ENCODE data around the gene MPPED1. TPM values are rescaled to one million over a fixed set of nuclear protein-coding genes. Genes with fewer than 3 reads are reported as not detected.

The MPPED1 gene
- total and polyA plus RNA-seq, 2 of the 13 experiments (the other 11 are each of a cell fraction or from before 2014, with no cell fraction given): 0.77 TPM; not detected in 1

DNA sequence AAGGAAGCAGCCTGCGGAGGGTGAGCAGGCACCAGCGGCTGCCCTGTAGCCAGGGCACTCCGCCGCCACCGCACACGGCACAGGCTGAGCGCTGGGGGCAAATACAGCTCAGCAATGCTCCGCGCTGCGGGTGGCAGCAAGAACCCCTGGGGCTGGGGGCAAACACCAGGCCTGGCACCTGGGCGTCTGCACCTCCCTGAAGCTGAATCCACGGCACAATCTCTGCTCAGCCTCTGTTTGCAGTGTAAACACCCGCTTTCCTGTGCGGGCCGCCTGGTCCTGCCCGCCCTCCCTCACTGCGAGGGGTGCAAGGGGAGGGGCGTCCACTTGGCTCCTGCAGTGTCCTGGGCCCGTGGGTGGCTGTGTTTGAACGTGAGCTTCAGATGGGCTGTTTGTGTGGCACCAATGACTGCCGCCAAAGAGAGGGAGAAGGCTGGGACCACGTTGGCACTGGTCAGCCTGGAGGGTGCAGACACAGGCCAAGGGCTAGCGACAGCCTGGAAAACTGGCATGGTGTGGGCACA, 14.8 kb upstream of the MPPED1 start (continued):
- TF ChIP-seq ISX (CRISPR knock-in tag; conservative IDR thresholded peaks at IDR 0.05) (no peak), CENPT (CRISPR knock-in tag; IDR thresholded peaks at IDR 0.05; ENCODE audit: low read depth) (no peak), ZNF883 (CRISPR knock-in tag; IDR thresholded peaks at IDR 0.05; ENCODE audit: not compliant biosample characterization) (peak; percentile 71), ZNF484 (CRISPR knock-in tag; IDR thresholded peaks at IDR 0.05; ENCODE audit: borderline replicate concordance, low read depth) (no peak), TOE1 (CRISPR knock-in tag; IDR thresholded peaks at IDR 0.05) (no peak), ZNF547 (CRISPR knock-in tag; IDR thresholded peaks at IDR 0.05) (no peak), ZNF260 (CRISPR knock-in tag; IDR thresholded peaks at IDR 0.05; ENCODE audit: borderline replicate concordance, low read depth) (no peak), HDAC2 (CRISPR knock-in tag; IDR thresholded peaks at IDR 0.05) (peak; percentile 93), SMAD9 (CRISPR knock-in tag; IDR thresholded peaks at IDR 0.05) (no peak), ZFAT (CRISPR knock-in tag; conservative IDR thresholded peaks at IDR 0.05) (no peak), IKZF4 (CRISPR knock-in tag; IDR thresholded peaks at IDR 0.05; ENCODE audit: borderline replicate concordance, low read depth, not compliant biosample characterization) (no peak), PTBP1 (IDR thresholded peaks at IDR 0.05; ENCODE audit: low read depth, low read length, poor library complexity, severe bottlenecking) (peak; percentile 82), ONECUT2 (CRISPR knock-in tag; IDR thresholded peaks at IDR 0.05) (no peak), ZNF432 (CRISPR knock-in tag; IDR thresholded peaks at IDR 0.05; ENCODE audit: borderline replicate concordance) (no peak), BORCS8-MEF2B (CRISPR knock-in tag; IDR thresholded peaks at IDR 0.05) (no peak)
- TF ChIP-seq, protein P1, sequence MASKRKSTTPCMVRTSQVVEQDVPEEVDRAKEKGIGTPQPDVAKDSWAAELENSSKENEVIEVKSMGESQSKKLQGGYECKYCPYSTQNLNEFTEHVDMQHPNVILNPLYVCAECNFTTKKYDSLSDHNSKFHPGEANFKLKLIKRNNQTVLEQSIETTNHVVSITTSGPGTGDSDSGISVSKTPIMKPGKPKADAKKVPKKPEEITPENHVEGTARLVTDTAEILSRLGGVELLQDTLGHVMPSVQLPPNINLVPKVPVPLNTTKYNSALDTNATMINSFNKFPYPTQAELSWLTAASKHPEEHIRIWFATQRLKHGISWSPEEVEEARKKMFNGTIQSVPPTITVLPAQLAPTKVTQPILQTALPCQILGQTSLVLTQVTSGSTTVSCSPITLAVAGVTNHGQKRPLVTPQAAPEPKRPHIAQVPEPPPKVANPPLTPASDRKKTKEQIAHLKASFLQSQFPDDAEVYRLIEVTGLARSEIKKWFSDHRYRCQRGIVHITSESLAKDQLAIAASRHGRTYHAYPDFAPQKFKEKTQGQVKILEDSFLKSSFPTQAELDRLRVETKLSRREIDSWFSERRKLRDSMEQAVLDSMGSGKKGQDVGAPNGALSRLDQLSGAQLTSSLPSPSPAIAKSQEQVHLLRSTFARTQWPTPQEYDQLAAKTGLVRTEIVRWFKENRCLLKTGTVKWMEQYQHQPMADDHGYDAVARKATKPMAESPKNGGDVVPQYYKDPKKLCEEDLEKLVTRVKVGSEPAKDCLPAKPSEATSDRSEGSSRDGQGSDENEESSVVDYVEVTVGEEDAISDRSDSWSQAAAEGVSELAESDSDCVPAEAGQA (IDR thresholded peaks at IDR 0.05; ENCODE audit: low read depth): no peak
- TF ChIP-seq, protein P1 (CRISPR knock-in tag; IDR thresholded peaks at IDR 0.05; ENCODE audit: borderline replicate concordance): no peak
- TF ChIP-seq, protein P2, sequence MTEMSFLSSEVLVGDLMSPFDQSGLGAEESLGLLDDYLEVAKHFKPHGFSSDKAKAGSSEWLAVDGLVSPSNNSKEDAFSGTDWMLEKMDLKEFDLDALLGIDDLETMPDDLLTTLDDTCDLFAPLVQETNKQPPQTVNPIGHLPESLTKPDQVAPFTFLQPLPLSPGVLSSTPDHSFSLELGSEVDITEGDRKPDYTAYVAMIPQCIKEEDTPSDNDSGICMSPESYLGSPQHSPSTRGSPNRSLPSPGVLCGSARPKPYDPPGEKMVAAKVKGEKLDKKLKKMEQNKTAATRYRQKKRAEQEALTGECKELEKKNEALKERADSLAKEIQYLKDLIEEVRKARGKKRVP (CRISPR knock-in tag; IDR thresholded peaks at IDR 0.05): no peak
- TF ChIP-seq, protein P3, sequence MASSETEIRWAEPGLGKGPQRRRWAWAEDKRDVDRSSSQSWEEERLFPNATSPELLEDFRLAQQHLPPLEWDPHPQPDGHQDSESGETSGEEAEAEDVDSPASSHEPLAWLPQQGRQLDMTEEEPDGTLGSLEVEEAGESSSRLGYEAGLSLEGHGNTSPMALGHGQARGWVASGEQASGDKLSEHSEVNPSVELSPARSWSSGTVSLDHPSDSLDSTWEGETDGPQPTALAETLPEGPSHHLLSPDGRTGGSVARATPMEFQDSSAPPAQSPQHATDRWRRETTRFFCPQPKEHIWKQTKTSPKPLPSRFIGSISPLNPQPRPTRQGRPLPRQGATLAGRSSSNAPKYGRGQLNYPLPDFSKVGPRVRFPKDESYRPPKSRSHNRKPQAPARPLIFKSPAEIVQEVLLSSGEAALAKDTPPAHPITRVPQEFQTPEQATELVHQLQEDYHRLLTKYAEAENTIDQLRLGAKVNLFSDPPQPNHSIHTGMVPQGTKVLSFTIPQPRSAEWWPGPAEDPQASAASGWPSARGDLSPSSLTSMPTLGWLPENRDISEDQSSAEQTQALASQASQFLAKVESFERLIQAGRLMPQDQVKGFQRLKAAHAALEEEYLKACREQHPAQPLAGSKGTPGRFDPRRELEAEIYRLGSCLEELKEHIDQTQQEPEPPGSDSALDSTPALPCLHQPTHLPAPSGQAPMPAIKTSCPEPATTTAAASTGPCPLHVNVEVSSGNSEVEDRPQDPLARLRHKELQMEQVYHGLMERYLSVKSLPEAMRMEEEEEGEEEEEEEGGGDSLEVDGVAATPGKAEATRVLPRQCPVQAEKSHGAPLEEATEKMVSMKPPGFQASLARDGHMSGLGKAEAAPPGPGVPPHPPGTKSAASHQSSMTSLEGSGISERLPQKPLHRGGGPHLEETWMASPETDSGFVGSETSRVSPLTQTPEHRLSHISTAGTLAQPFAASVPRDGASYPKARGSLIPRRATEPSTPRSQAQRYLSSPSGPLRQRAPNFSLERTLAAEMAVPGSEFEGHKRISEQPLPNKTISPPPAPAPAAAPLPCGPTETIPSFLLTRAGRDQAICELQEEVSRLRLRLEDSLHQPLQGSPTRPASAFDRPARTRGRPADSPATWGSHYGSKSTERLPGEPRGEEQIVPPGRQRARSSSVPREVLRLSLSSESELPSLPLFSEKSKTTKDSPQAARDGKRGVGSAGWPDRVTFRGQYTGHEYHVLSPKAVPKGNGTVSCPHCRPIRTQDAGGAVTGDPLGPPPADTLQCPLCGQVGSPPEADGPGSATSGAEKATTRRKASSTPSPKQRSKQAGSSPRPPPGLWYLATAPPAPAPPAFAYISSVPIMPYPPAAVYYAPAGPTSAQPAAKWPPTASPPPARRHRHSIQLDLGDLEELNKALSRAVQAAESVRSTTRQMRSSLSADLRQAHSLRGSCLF (CRISPR knock-in tag; IDR thresholded peaks at IDR 0.05; ENCODE audit: borderline replicate concordance): no peak
